WTC11 (cell line): Measurements from ENCODE around the gene CYB561A3. TPM values are rescaled to one million over a fixed set of nuclear protein-coding genes. Genes with fewer than 3 reads are reported as not detected.

Source experiments
- ATAC-seq: fragments of 200-7000 bp; cut with Tn5 transposase; 2 replicates; pipeline ENCODE4 v1.10.0; 2021; ENCODE audit warnings: mild to moderate bottlenecking, moderate library complexity
- CTCF ChIA-PET: fragments of 300-600 bp; sonication (Branson Sonifier 250); formaldehyde crosslinking; loops from one replicate; lab custom pipeline; 2021; ENCODE audit warnings: antibody characterized with exemption; lab: Charles Lee
- POLR2A ChIA-PET: fragments of 350-600 bp; sonication (Branson Sonifier 250); formaldehyde crosslinking; loops from one replicate; lab custom pipeline; 2021; ENCODE audit warnings: antibody characterized with exemption; lab: Charles Lee
- DNase-seq: peaks from one replicate; pipeline ENCODE4 v3.0.0; 2021; ENCODE audit warnings: low spot score
- H3K27ac Mint-ChIP-seq: 2 replicates; pipeline ENCODE4 v1.8.0; 2021; ENCODE audit warnings: mixed read lengths
- H3K27me3 Mint-ChIP-seq: 2 replicates; pipeline ENCODE4 v1.8.0; 2021; ENCODE audit warnings: low read depth, mild to moderate bottlenecking, moderate library complexity, mixed read lengths
- H3K36me3 Mint-ChIP-seq: 2 replicates; pipeline ENCODE4 v1.8.0; 2021; ENCODE audit warnings: mixed read lengths
- H3K4me1 Mint-ChIP-seq: 2 replicates; pipeline ENCODE4 v1.8.0; 2022; ENCODE audit warnings: mixed read lengths
- H3K4me3 Mint-ChIP-seq: 2 replicates; pipeline ENCODE4 v1.8.0; 2021; ENCODE audit warnings: mild to moderate bottlenecking, moderate library complexity, mixed read lengths
- H3K9me3 Mint-ChIP-seq: 2 replicates; pipeline ENCODE4 v1.8.0; 2021; ENCODE audit warnings: mixed read lengths
- AR ChIP-seq: fragments of 250-450 bp; sonication (Bioruptor Pico); IDR thresholded peaks from 2 replicates; pipeline ENCODE4 v1.9.0; 2021; ENCODE audit warnings: mild to moderate bottlenecking
- ATF3 ChIP-seq: sonication (generic); formaldehyde crosslinking; conservative IDR thresholded peaks from 2 replicates; pipeline ENCODE4 v1.8.1; 2022; ENCODE audit warnings: mild to moderate bottlenecking, missing genetic modification reagents
- ATF6 ChIP-seq: sonication (generic); formaldehyde crosslinking; IDR thresholded peaks from 2 replicates; pipeline ENCODE4 v1.8.1; 2023; ENCODE audit warnings: mild to moderate bottlenecking, missing genetic modification reagents
- CREB1 ChIP-seq: sonication (generic); formaldehyde crosslinking; IDR thresholded peaks from 2 replicates; pipeline ENCODE4 v1.8.0; 2023; ENCODE audit warnings: mild to moderate bottlenecking, missing genetic modification reagents
- ESRRA ChIP-seq: sonication (generic); formaldehyde crosslinking; IDR thresholded peaks from 2 replicates; pipeline ENCODE4 v1.8.1; 2022; ENCODE audit warnings: mild to moderate bottlenecking, missing genetic modification reagents, borderline replicate concordance
- ETV6 ChIP-seq: sonication (generic); formaldehyde crosslinking; IDR thresholded peaks from 2 replicates; pipeline ENCODE4 v1.8.1; 2022; ENCODE audit warnings: mild to moderate bottlenecking, missing genetic modification reagents
- FOXK1 ChIP-seq: sonication (generic); formaldehyde crosslinking; IDR thresholded peaks from 2 replicates; pipeline ENCODE4 v1.8.0; 2022; ENCODE audit warnings: mild to moderate bottlenecking, moderate library complexity, missing genetic modification reagents
- GRHL2 ChIP-seq: fragments of 250-450 bp; sonication (Bioruptor Pico); IDR thresholded peaks from 2 replicates; pipeline ENCODE4 v1.8.0; 2022; ENCODE audit warnings: mild to moderate bottlenecking, moderate library complexity; ENCODE audit not compliant: insufficient replicate concordance, severe bottlenecking
- HMGXB4 ChIP-seq: sonication (generic); formaldehyde crosslinking; IDR thresholded peaks from 2 replicates; pipeline ENCODE4 v1.8.1; 2023; ENCODE audit warnings: mild to moderate bottlenecking, moderate library complexity, missing genetic modification reagents
- IRF2 ChIP-seq: sonication (generic); formaldehyde crosslinking; IDR thresholded peaks from 2 replicates; pipeline ENCODE4 v1.8.0; 2022; ENCODE audit warnings: low read depth, missing genetic modification reagents, borderline replicate concordance
- NFE2L1 ChIP-seq: sonication (generic); formaldehyde crosslinking; IDR thresholded peaks from 2 replicates; pipeline ENCODE4 v1.8.1; 2023; ENCODE audit warnings: missing genetic modification reagents
- NR1H2 ChIP-seq: sonication (generic); formaldehyde crosslinking; IDR thresholded peaks from 2 replicates; pipeline ENCODE4 v1.9.0; 2021; ENCODE audit warnings: mild to moderate bottlenecking, moderate library complexity, missing genetic modification reagents
- PREB ChIP-seq: sonication (generic); formaldehyde crosslinking; IDR thresholded peaks from 2 replicates; pipeline ENCODE4 v1.8.1; 2022; ENCODE audit warnings: mild to moderate bottlenecking, missing genetic modification reagents, moderate library complexity, borderline replicate concordance
- RORB ChIP-seq: fragments of 250-450 bp; sonication (Bioruptor Pico); IDR thresholded peaks from 2 replicates; pipeline ENCODE4 v1.9.0; 2021; ENCODE audit warnings: mild to moderate bottlenecking
- SOX15 ChIP-seq: fragments of 250-450 bp; sonication (Bioruptor Pico); IDR thresholded peaks from 2 replicates; pipeline ENCODE4 v1.9.0; 2021; ENCODE audit warnings: mild to moderate bottlenecking
- SP1 ChIP-seq: sonication (generic); formaldehyde crosslinking; conservative IDR thresholded peaks from 2 replicates; pipeline ENCODE4 v1.8.1; 2022; ENCODE audit warnings: missing genetic modification reagents
- TEAD4 ChIP-seq: sonication (generic); formaldehyde crosslinking; IDR thresholded peaks from 2 replicates; pipeline ENCODE4 v1.8.0; 2022; ENCODE audit warnings: mild to moderate bottlenecking, missing genetic modification reagents
- TP53 ChIP-seq: sonication (generic); formaldehyde crosslinking; IDR thresholded peaks from 2 replicates; pipeline ENCODE4 v1.8.1; 2023; ENCODE audit warnings: mild to moderate bottlenecking, missing genetic modification reagents
- USF1 ChIP-seq: sonication (generic); formaldehyde crosslinking; IDR thresholded peaks from 2 replicates; pipeline ENCODE4 v1.8.0; 2022; ENCODE audit warnings: mild to moderate bottlenecking, missing genetic modification reagents
- ZNF281 ChIP-seq: sonication (generic); formaldehyde crosslinking; IDR thresholded peaks from 2 replicates; pipeline ENCODE4 v1.8.0; 2023; ENCODE audit warnings: mild to moderate bottlenecking, missing genetic modification reagents
- ZNF396 ChIP-seq: fragments of 250-450 bp; sonication (Bioruptor Pico); IDR thresholded peaks from 2 replicates; pipeline ENCODE4 v1.8.0; 2021; ENCODE audit warnings: mild to moderate bottlenecking, moderate library complexity, borderline replicate concordance
- total RNA-seq: library from RNA; stranded (reverse); gene quantifications from 3 replicates; pipeline ENCODE4 v1.2.3, GENCODE V29; 2021

CYB561A3 gene
- total RNA-seq, 1 experiment from 2014 or later: 38.8 TPM

- DNase-seq (no peak), ATAC-seq (no peak)
- H3K27ac Mint-ChIP-seq: no peak overlapping the region
- H3K27me3 Mint-ChIP-seq: no peaks in the 10 kb centered on the region
- POLR2A ChIA-PET: no interaction called here
- H3K36me3 Mint-ChIP-seq: peaks cover 15% of the 10 kb centered on the region
- H3K9me3 Mint-ChIP-seq: no peaks in the 10 kb centered on the region
- no peak for TF ChIP-seq ETV6
- TF ChIP-seq AR (CRISPR knock-in tag): no peak
- no peak for TF ChIP-seq SP1 (CRISPR knock-in tag)
- TF ChIP-seq ESRRA (CRISPR knock-in tag): no peak
- CTCF ChIA-PET: interaction anchor here (0.9 to 1.5 kb wide), 2 partner anchors 16 to 34 kb away, joined by 3 to 8 read pairs; no protein-coding TSS in a partner anchor
- no peak overlapping the region for H3K4me3 Mint-ChIP-seq
- H3K4me1 Mint-ChIP-seq: no peaks in the 10 kb centered on the region
These were observed 9.6 kb downstream of the CYB561A3 start for GRCh38 chr11:61352038-61352437.

GRCh38 chr11:61350803-61351202, 10.9 kb downstream of the CYB561A3 start:
- Mint-ChIP-seq H3K36me3 (peaks cover 15% of the 10 kb centered on the region), H3K27me3 (no peaks in the 10 kb centered on the region), H3K4me1 (no peaks in the 10 kb centered on the region), H3K4me3 (no peak overlapping the region), H3K9me3 (no peaks in the 10 kb centered on the region), H3K27ac (no peak overlapping the region)
- ATAC-seq (no peak), DNase-seq (no peak)
- TF ChIP-seq ZNF281 (CRISPR knock-in tag) (no peak), NR1H2 (no peak), NFE2L1 (no peak), ATF6 (CRISPR knock-in tag) (no peak), ESRRA (CRISPR knock-in tag) (no peak), FOXK1 (no peak), CREB1 (CRISPR knock-in tag) (no peak), PREB (CRISPR knock-in tag) (no peak), HMGXB4 (CRISPR knock-in tag) (no peak), USF1 (CRISPR knock-in tag) (no peak), IRF2 (CRISPR knock-in tag) (no peak), ZNF396 (CRISPR knock-in tag) (no peak), TP53 (CRISPR knock-in tag) (no peak), SOX15 (CRISPR knock-in tag) (no peak), RORB (CRISPR knock-in tag) (no peak), ATF3 (CRISPR knock-in tag) (no peak), TEAD4 (CRISPR knock-in tag) (no peak), GRHL2 (CRISPR knock-in tag) (no peak)
- ChIA-PET CTCF (no interaction called here), POLR2A (interaction anchor here (0.7 kb wide), 1 partner anchor 12 kb away, joined by 5 read pairs; no protein-coding TSS in a partner anchor)
